ENCODE results near the gene GASK1A. TPM values are rescaled to one million over a fixed set of nuclear protein-coding genes. Genes with fewer than 3 reads are reported as not detected.

Gene GASK1A
- total RNA-seq, 2 experiments from 2014 or later: not detected

DNA sequence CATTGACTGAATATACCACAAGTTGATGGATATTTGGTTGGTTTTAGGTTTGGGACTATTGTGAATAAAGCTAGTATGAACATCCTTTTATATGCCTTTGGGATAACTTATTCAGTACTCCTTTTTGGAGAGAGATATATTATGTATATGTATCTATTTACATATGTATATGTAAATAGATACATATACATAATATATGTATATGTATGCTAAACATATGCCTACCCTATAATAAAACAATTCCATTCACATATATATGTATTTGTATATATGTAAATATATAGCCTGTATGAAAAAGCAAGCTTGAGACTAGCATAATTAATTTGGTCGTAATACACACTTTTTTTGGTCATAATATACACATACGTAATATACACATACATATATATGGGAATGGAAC lies 15.8 kb upstream of the GASK1A start:
- no peak for DNase-seq (ENCODE audit: low spot score)
- intact Hi-C loops (cut with micrococcal nuclease; ENCODE audit: unreplicated experiment): loop anchor here (10.0 kb wide), 2 partner anchors 412 to 542 kb away; no protein-coding TSS in a partner anchor
- POLR2A ChIA-PET: no interaction called here
- Histone ChIP-seq H3K36me3 (ENCODE audit: insufficient read depth, low read length) (no peaks in the 10 kb centered on the region), H3K9me3 (ENCODE audit: low read length) (no peaks in the 10 kb centered on the region), H3K4me3 (ENCODE audit: low read depth, low read length, poor library complexity, severe bottlenecking) (no peak overlapping the region), H3K4me2 (ENCODE audit: low read length) (no peak overlapping the region), H3K79me2 (ENCODE audit: insufficient read depth, low read depth, low read length) (no peaks in the 10 kb centered on the region), H2AFZ (ENCODE audit: low read length) (no peak overlapping the region), H4K20me1 (ENCODE audit: insufficient read depth, low read length) (no peaks in the 10 kb centered on the region), H3K9me2 (ENCODE audit: insufficient read depth, low read length) (no peaks in the 10 kb centered on the region), H3K27ac (ENCODE audit: low read depth, low read length, poor library complexity, severe bottlenecking) (no peak overlapping the region), H3K4me1 (ENCODE audit: insufficient read depth, low read length, poor library complexity, severe bottlenecking) (no peaks in the 10 kb centered on the region)
- CTCF ChIA-PET (ENCODE audit: unreplicated experiment): no interaction called here
- BruUV-seq (replicated peaks): no TSS peak
- TF ChIP-seq EZH2phosphoT487 (IDR thresholded peaks at IDR 0.05; ENCODE audit: borderline replicate concordance, low read depth, low read length) (no peak), CTCF (conservative IDR thresholded peaks at IDR 0.05; ENCODE audit: low read length) (no peak)

DNA sequence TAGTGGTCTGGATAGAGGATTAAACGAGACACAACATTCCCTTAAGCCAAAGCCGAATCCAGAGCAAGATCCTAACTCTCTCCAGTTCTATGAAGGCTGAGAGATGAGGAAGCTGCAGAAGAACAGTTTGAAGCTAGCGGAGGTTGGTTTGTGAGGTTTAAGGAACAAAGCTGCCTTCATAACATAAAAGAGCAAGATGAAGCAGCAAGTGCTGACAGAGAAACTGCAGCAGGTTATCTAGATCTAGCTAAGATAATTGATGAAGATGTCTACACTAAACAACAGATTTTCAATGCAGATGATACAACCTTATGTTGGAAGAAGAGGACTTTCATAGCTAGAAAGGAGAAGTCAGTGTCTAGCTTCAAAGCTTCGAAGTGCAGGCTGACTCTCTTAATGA lies 14.8 kb upstream of the GASK1A start:
- H3K79me2 ChIP-seq (ENCODE audit: insufficient read depth, low read depth, low read length): no peaks in the 10 kb centered on the region
- no peak overlapping the region for H3K27ac ChIP-seq (ENCODE audit: low read depth, low read length, poor library complexity, severe bottlenecking)
- POLR2A ChIA-PET: no interaction called here
- H3K9me3 ChIP-seq (ENCODE audit: low read length): no peaks in the 10 kb centered on the region
- no peaks in the 10 kb centered on the region for H3K9me2 ChIP-seq (ENCODE audit: insufficient read depth, low read length)
- no peak overlapping the region for H2AFZ ChIP-seq (ENCODE audit: low read length)
- no TSS peak for BruUV-seq (replicated peaks)
- DNase-seq (ENCODE audit: low spot score): no peak
- intact Hi-C loops (cut with micrococcal nuclease; ENCODE audit: unreplicated experiment): loop anchor here (10.0 kb wide), 2 partner anchors 411 to 541 kb away; no protein-coding TSS in a partner anchor
- no peak for TF ChIP-seq CTCF (conservative IDR thresholded peaks at IDR 0.05; ENCODE audit: low read length)
- TF ChIP-seq EZH2phosphoT487 (IDR thresholded peaks at IDR 0.05; ENCODE audit: borderline replicate concordance, low read depth, low read length): no peak
- H3K4me3 ChIP-seq (ENCODE audit: low read depth, low read length, poor library complexity, severe bottlenecking): no peak overlapping the region
- H3K4me1 ChIP-seq (ENCODE audit: insufficient read depth, low read length, poor library complexity, severe bottlenecking): no peaks in the 10 kb centered on the region
- no peak overlapping the region for H3K4me2 ChIP-seq (ENCODE audit: low read length)
- H4K20me1 ChIP-seq (ENCODE audit: insufficient read depth, low read length): no peaks in the 10 kb centered on the region
- H3K36me3 ChIP-seq (ENCODE audit: insufficient read depth, low read length): no peaks in the 10 kb centered on the region
- CTCF ChIA-PET (ENCODE audit: unreplicated experiment): no interaction called here

GRCh38 chr3:42970557-42970956 lies 8.6 kb upstream of the GASK1A start:
- Histone ChIP-seq H3K9me3 (ENCODE audit: low read length) (no peaks in the 10 kb centered on the region), H3K36me3 (ENCODE audit: insufficient read depth, low read length) (no peaks in the 10 kb centered on the region), H2AFZ (ENCODE audit: low read length) (no peak overlapping the region), H3K4me2 (ENCODE audit: low read length) (no peak overlapping the region), H3K4me3 (ENCODE audit: low read depth, low read length, poor library complexity, severe bottlenecking) (no peak overlapping the region), H3K27ac (ENCODE audit: low read depth, low read length, poor library complexity, severe bottlenecking) (no peak overlapping the region), H4K20me1 (ENCODE audit: insufficient read depth, low read length) (no peaks in the 10 kb centered on the region), H3K79me2 (ENCODE audit: insufficient read depth, low read depth, low read length) (no peaks in the 10 kb centered on the region), H3K9me2 (ENCODE audit: insufficient read depth, low read length) (no peaks in the 10 kb centered on the region), H3K4me1 (ENCODE audit: insufficient read depth, low read length, poor library complexity, severe bottlenecking) (no peaks in the 10 kb centered on the region)
- ChIA-PET CTCF (ENCODE audit: unreplicated experiment) (no interaction called here), POLR2A (no interaction called here)
- intact Hi-C loops (cut with micrococcal nuclease; ENCODE audit: unreplicated experiment): no loop called here
- no peak for DNase-seq (ENCODE audit: low spot score)
- no peak for TF ChIP-seq EZH2phosphoT487 (IDR thresholded peaks at IDR 0.05; ENCODE audit: borderline replicate concordance, low read depth, low read length)
- no peak for TF ChIP-seq CTCF (conservative IDR thresholded peaks at IDR 0.05; ENCODE audit: low read length)
- BruUV-seq (replicated peaks): no TSS peak

Measured in OCI-LY7 (cell line).